Activated T-helper 1 cell treated with anti-CD3 and anti-CD28 coated beads, Interleukin-2, amount 50 U/mL, for 16 hours (primary cell): ENCODE measurements around the gene CASZ1.

Experiments
- DNase-seq, 2 donors: peaks; one replicate each; pipeline ENCODE4 v3.0.0-alpha.2; 2020; ENCODE audit warnings: low read depth in 1 of 2, low spot score in 1 of 2

The CASZ1 gene

GRCh38 chr1:10709165-10709564 lies 87.3 kb downstream of the CASZ1 start:
- no peak for DNase-seq

DNA sequence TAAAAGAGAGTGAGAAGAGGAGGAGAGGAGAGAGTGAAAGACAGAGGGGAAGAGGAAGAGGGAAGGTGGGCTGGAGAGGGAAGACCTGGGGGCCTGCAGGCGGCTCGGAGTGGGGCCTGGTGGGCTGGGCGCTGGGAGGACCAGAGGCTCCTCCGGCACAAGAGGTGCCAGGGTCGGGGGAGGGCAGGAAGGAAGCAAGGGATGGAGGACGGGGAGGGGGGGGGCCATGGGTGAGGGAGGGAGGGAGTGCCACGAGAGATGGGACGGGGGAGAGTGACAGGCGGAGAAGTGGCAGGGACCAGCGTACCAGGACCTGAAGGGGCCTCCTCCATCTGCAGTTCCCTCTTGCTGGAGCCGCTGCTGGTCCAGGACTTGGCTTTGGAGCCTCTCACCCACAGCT lies 87.7 kb downstream of the CASZ1 start:
- DNase-seq = no peak

DNA sequence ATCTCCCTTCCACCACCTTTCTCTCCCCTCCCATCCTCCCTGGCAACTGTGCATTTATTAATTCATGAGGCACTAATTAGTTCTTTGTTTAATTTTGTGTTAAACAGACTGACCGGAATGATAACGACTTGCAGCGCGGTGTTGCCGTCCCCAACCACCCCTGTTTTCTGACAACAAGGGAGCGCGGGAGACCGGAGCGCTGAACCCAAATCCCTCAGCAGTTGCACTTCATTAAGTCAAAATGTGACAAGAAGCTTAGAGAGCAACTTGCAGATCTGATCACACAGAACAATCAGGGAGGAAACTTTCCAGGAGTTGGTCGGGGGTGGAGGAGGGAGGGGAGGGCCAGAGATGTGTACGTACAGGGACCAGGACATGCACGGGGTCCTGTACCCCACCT lies 89.2 kb downstream of the CASZ1 start:
- no peak for DNase-seq

- DNase-seq = no peak
These were observed 90.0 kb downstream of the CASZ1 start for GRCh38 chr1:10706376-10706913.

DNA sequence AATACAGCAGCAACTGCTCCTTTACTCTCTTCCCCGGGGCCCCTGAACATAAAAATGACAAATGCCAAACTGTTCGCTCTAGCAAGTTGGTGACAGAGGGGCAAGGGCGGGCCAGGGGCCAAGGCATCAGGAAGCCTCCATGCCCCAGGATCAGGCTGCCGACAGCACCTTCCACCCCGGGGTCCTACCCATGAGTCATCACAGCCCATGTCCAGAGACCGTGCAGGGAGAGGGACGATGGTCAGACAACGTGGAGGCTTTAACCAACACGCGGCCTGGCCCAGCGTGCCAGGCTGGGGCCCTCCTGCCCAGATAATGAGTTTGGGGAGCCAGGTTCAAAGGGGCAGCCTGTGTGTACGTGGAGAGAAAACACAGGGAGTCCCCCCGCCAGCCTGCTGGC lies 90.5 kb downstream of the CASZ1 start:
- no peak for DNase-seq

- DNase-seq = no peak
These were observed 92.0 kb downstream of the CASZ1 start for GRCh38 chr1:10704368-10704882.

DNA sequence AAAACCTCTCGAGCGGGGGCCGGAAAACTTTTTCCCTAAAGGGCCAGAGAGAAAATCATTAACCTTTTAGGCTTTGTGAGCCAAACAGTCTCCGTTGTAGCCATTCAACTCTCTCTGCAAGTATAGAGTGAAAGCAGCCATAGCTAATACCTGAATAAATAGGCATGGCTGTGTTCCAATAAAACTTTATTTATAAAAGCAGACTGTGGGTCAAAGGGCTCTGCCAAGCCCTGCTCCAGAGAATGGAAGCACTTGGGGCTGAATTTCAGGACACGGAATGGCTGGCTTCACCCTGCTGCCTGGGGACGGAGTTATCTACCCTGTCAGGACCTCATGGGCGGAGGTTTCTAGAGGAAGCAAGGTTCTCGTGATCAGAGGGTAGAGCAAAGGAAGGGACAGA lies 92.7 kb downstream of the CASZ1 start:
- no peak for DNase-seq

DNA sequence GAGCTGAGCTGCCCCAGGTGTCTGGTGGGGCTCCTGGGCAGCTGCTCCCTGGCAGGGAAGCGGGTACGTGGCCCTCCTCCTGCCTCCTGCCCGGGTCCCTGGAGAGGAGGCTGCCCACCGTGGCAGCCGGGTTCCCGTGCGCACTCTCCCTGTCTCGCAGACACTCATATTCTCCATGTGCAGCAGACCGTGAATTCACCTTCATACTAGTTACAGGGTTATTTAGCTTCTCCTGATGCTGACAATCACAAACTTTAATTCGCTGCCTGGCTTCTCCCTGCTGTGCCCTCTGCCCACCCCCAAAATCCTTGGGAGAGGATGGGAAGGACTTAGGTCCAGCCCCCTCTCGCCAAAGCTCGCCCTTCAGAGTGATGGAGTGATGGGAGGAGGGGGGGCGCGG lies 95.3 kb downstream of the CASZ1 start:
- no peak for DNase-seq

DNA sequence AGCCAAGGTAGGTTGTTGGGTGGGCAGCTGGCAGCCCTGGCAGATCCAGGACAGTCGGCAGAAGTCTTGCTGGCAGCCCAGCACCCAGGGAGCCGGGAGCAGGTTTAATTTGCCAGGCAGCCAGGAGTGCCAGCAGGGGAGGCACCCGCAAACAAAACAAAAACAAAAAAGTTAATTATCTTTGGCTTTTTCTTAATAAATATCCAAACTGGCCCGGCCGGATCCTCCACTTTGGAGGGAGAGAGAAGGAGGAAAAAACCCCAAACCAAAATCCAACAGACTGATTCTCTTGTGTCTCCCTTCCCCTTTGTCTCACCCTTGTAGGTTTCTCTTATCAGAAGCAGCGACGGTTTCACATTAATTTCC lies 97.0 kb downstream of the CASZ1 start:
- DNase-seq = no peak

- no peak for DNase-seq
These were observed 97.5 kb downstream of the CASZ1 start for GRCh38 chr1:10698726-10699469.

DNA sequence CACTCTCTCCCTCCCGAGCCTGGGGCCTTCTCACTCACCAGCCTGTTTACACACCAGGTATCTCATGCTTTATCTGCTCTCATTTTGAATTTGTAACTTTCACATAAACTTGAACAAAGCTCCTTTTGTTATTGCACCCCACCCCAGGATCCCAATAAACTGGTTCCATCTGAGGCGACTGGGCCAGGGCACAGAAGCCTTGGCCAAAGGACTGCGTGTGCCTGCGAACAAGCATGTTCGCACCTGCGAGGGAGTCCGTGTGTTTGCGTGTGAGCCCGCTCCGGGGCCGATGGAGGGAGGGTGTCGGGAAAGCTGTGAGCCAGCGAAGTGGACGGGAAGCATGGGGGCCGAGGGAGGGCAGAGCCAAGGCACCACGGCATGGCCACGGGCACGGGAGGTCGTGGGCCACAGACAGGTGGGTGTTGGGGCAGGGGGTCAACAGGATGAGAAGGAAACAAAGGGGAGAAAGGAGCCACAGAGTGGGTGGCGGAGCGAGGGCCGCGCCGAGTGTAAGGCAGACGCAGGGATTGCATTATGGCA lies 98.8 kb downstream of the CASZ1 start:
- DNase-seq = no peak

DNA sequence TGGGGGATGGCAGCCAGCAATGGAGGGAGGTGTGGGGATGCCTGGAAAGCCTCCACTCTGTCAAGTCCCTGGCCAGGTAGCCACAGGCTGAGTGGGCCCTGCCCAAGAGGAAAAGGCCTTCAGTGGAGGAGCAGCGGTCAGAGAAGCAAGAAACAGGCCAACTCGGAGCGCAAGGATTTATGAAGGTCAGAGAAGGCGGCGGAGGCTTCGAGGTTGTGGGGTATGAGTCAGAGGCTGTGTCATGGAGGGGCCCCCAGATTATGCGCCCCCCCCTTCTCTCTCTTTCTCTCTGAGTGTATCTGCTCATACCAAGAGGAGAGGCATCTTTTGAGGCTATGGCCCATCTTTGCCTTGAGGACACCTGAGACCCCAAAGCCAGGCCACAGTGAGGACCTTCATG lies 99.5 kb downstream of the CASZ1 start:
- DNase-seq = no peak

GRCh38 chr1:10694633-10695627 lies 101.5 kb downstream of the CASZ1 start:
- peak; percentile 48 to 65 for DNase-seq

DNA sequence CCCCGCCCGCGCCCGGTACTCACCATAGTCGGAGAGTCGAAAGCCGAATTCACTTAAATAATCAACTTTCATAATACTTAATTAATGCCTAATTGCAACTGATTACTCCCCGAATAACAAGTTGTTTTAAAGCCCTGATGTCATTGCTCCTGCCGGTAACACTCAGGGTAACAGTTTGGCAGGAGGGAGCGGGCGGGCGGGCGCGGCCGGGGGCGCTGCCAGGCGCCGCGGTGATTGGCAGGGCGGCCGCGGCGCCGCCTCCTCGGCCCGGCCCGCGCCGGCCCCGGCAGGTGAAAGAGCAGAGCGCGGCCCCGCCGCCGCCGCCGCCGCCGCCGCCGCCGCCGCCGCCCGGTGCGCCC lies 102.2 kb downstream of the CASZ1 start:
- DNase-seq = peak; percentile 24 to 52

DNA sequence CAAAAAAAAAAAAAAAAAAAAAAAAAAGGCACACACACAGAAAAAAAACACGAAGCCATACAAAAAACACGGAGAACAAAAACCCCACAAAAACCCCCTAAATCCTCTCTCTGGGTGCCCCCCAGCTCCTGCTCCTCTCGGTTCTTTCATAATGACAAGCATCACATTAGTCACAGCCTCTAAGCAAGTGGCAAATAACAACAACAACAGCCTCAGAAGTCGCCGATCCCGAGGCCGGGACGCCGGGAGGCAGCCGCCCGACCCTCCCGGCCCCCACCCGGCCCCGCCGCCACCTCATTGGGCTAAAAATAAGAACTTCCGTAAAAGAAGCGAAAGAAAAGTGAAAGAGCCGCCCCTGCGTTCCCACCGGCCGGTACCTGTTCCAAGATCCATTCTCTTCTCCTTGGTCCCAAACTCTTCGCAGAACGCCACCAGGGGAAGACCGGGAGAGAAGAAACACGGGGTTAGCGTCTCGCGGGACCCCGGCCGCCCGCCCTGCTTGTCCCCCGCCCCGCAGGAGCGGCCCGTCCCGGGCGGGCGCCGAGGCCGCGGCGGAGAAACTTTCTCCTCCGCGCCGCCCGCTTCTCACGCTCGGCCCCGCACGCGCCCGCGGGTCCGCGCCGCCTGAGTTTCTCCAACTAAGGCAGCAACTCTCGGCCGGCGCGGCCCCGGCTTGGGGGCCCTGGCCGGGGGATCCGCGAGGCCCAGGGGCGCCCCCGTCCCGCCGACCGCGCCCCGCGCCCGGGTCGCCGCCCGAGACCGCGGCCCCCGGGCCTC lies 102.8 kb downstream of the CASZ1 start:
- peak; percentile 11 to 27 for DNase-seq

- DNase-seq = no peak
These were observed 103.3 kb downstream of the CASZ1 start for GRCh38 chr1:10693152-10693496.

GRCh38 chr1:10692401-10693021 lies 103.9 kb downstream of the CASZ1 start:
- DNase-seq = peak; percentile 14 to 39

- DNase-seq = no peak
These were observed 104.7 kb downstream of the CASZ1 start for GRCh38 chr1:10691740-10692125.

DNA sequence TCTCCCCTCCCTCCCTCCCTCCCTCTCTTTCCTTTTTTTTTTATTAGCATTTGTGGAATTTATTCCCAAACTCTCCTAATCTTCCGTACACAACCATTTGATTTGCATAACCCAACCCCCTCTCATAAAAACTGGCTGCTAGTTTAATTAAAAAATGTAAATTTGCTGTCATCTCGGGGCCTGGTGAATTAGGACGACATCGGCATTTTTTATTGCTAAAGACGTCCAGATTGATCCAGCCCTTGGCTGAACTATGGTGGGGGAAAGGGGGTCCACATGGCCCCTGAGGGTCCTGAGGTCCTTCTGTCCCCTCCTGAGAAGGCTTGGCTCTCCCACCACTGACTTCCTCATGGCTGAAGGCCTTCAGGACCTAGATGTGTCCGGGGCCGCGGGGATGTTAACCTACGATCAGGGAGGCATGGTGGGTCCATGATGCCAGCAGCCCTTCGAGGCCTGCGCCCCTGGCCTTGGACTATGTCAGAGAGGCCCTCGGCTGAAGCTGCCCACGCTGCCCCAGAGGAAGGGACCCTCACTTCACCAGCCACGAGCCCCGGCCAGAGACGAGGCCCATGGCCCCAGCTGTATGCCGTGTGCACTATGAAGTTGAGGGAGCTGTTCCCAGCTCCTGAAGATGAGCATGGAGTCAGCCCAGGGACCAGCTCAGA lies 105.2 kb downstream of the CASZ1 start:
- no peak for DNase-seq

GRCh38 chr1:10690484-10690883 lies 106.0 kb downstream of the CASZ1 start:
- DNase-seq = no peak
